ENCODE data around the gene SNAI3. TPM values are rescaled to one million over a fixed set of nuclear protein-coding genes. Genes with fewer than 3 reads are reported as not detected.

Gene SNAI3
- total RNA-seq, 1 donor from 2014 or later: 0.29 TPM

- Mint-ChIP-seq H3K27ac (no peak overlapping the region), H3K9me3 (no peaks in the 10 kb centered on the region), H3K4me3 (no peak overlapping the region), H3K36me3 (peaks cover 10% of the 10 kb centered on the region), H3K27me3 (ENCODE audit: low read depth) (no peaks in the 10 kb centered on the region), H3K4me1 (no peaks in the 10 kb centered on the region)
- no peak for TF ChIP-seq CTCF (IDR thresholded peaks at IDR 0.05; ENCODE audit: unreplicated experiment)
- DNase-seq (ENCODE audit: low spot score in 2 of 2, unreplicated experiment in 2 of 2): no peak
These were observed 41.6 kb upstream of the SNAI3 start for GRCh38 chr16:88727871-88728270.

GRCh38 chr16:88726981-88727380, 40.7 kb upstream of the SNAI3 start:
- no peaks in the 10 kb centered on the region for H3K4me1 Mint-ChIP-seq
- no peak overlapping the region for H3K27ac Mint-ChIP-seq
- no peak for TF ChIP-seq CTCF (IDR thresholded peaks at IDR 0.05; ENCODE audit: unreplicated experiment)
- H3K36me3 Mint-ChIP-seq: peaks cover 10% of the 10 kb centered on the region
- no peak overlapping the region for H3K4me3 Mint-ChIP-seq
- no peak for DNase-seq (ENCODE audit: low spot score in 2 of 2, unreplicated experiment in 2 of 2)
- no peaks in the 10 kb centered on the region for H3K9me3 Mint-ChIP-seq
- no peaks in the 10 kb centered on the region for H3K27me3 Mint-ChIP-seq (ENCODE audit: low read depth)

- no peak for DNase-seq (ENCODE audit: low spot score in 2 of 2, unreplicated experiment in 2 of 2)
- no peak overlapping the region for H3K4me3 Mint-ChIP-seq
- peaks cover 10% of the 10 kb centered on the region for H3K36me3 Mint-ChIP-seq
- H3K4me1 Mint-ChIP-seq: no peaks in the 10 kb centered on the region
- no peak for TF ChIP-seq CTCF (IDR thresholded peaks at IDR 0.05; ENCODE audit: unreplicated experiment)
- no peak overlapping the region for H3K27ac Mint-ChIP-seq
- H3K9me3 Mint-ChIP-seq: no peaks in the 10 kb centered on the region
- no peaks in the 10 kb centered on the region for H3K27me3 Mint-ChIP-seq (ENCODE audit: low read depth)
These were observed 40.1 kb upstream of the SNAI3 start for GRCh38 chr16:88726408-88726749.

- Mint-ChIP-seq H3K4me3 (no peak overlapping the region), H3K9me3 (no peaks in the 10 kb centered on the region), H3K27ac (no peak overlapping the region), H3K36me3 (peaks cover 6% of the 10 kb centered on the region), H3K27me3 (ENCODE audit: low read depth) (no peaks in the 10 kb centered on the region), H3K4me1 (no peaks in the 10 kb centered on the region)
- no peak for TF ChIP-seq CTCF (IDR thresholded peaks at IDR 0.05; ENCODE audit: unreplicated experiment)
- no peak for DNase-seq (ENCODE audit: low spot score in 2 of 2, unreplicated experiment in 2 of 2)
These were observed 39.5 kb upstream of the SNAI3 start for GRCh38 chr16:88725609-88726407.

GRCh38 chr16:88724855-88725555, 38.7 kb upstream of the SNAI3 start:
- H3K4me1 Mint-ChIP-seq: no peaks in the 10 kb centered on the region
- no peak overlapping the region for H3K4me3 Mint-ChIP-seq
- DNase-seq (ENCODE audit: low spot score in 2 of 2, unreplicated experiment in 2 of 2): no peak
- no peak for TF ChIP-seq CTCF (IDR thresholded peaks at IDR 0.05; ENCODE audit: unreplicated experiment)
- H3K9me3 Mint-ChIP-seq: no peaks in the 10 kb centered on the region
- peaks cover 10% of the 10 kb centered on the region for H3K36me3 Mint-ChIP-seq
- H3K27me3 Mint-ChIP-seq (ENCODE audit: low read depth): no peaks in the 10 kb centered on the region
- no peak overlapping the region for H3K27ac Mint-ChIP-seq

Data from mesothelial cell of epicardium (in vitro differentiated cells).